ENCODE results near the gene WASF2.

Gene WASF2

GRCh38 chr1:27372022-27372807 is 117.8 kb downstream of the WASF2 start:
- no peak for DNase-seq

- DNase-seq: no peak
Measured at GRCh38 chr1:27368869-27369582, 120.9 kb downstream of the WASF2 start.

GRCh38 chr1:27367160-27367650 is 122.8 kb downstream of the WASF2 start:
- no peak for DNase-seq

- DNase-seq: peak; percentile 88
Measured at GRCh38 chr1:27366411-27367159, 123.4 kb downstream of the WASF2 start, which contains the start of gene MAP3K6. TSS of gene MAP3K6 (minus strand) at chr1:27366961. CDS start at chr1:27366597, 364 bp downstream.

GRCh38 chr1:27366113-27366410 is 123.9 kb downstream of the WASF2 start:
- DNase-seq: peak; percentile 86

GRCh38 chr1:27365372-27366112 is 124.4 kb downstream of the WASF2 start:
- DNase-seq: peak; percentile 91

GRCh38 chr1:27364696-27365371 is 125.1 kb downstream of the WASF2 start:
- DNase-seq: no peak

GRCh38 chr1:27363766-27364695 is 125.9 kb downstream of the WASF2 start:
- no peak for DNase-seq

GRCh38 chr1:27361553-27361952 is 128.4 kb downstream of the WASF2 start:
- no peak for DNase-seq

- no peak for DNase-seq
Measured at GRCh38 chr1:27361044-27361402, 128.9 kb downstream of the WASF2 start.

GRCh38 chr1:27360159-27361043 is 129.6 kb downstream of the WASF2 start:
- no peak for DNase-seq

GRCh38 chr1:27359822-27360158 is 130.2 kb downstream of the WASF2 start:
- no peak for DNase-seq

GRCh38 chr1:27358928-27359313 is 131.0 kb downstream of the WASF2 start:
- no peak for DNase-seq

GRCh38 chr1:27358038-27358927 is 131.7 kb downstream of the WASF2 start:
- no peak for DNase-seq

GRCh38 chr1:27357281-27358037 is 132.5 kb downstream of the WASF2 start:
- DNase-seq: peak; percentile 35

- DNase-seq: no peak
Measured at GRCh38 chr1:27356619-27357280, 133.2 kb downstream of the WASF2 start.

- no peak for DNase-seq
Measured at GRCh38 chr1:27356277-27356618, 133.7 kb downstream of the WASF2 start.

- no peak for DNase-seq
Measured at GRCh38 chr1:27355683-27356082, 134.3 kb downstream of the WASF2 start.

Measured in EL (cell line).